K562 (cell line): Measurements from ENCODE around the gene GPR15LG. TPM values are rescaled to one million over a fixed set of nuclear protein-coding genes. Genes with fewer than 3 reads are reported as not detected.
"Not testable (repeated sequence)": the region's sequence is repeated elsewhere in the genome, so short reads cannot be mapped to it uniquely, and the experiment has no call there.

Source experiments
- ATAC-seq: fragments of 200-7000 bp; cut with Tn5 transposase; 3 replicates; pipeline ENCODE4 v1.9.1; 2020; ENCODE audit warnings: moderate library complexity
- BruUV-seq: library from RNA; stranded (reverse); fragments of 400-500 nt; replicated peaks from 2 replicates; lab custom pipeline; 2021; lab: Mats Ljungman, UMichigan
- CTCF ChIA-PET: fragments of 300-600 bp; formaldehyde crosslinking; extraction: SDS; loops from one replicate; lab custom pipeline; 2021; ENCODE audit warnings: low intra/inter-chr PET ratio; lab: Yijun Ruan, JAX
- POLR2A ChIA-PET: fragments of 300-600, 350-650 bp; sonication (Branson Sonifier 250); formaldehyde crosslinking; extraction: SDS; loops from one replicate; lab custom pipeline; 2021; ENCODE audit warnings: antibody characterized with exemption, inconsistent platforms; lab: Yijun Ruan, JAX
- DNase-seq, 4 experiments: peaks; one replicate each; pipeline versions ENCODE4 v3.0.0 to v3.0.0-alpha.2; 2011 to 2018; ENCODE audit warnings: low spot score in 3 of 4, mixed read lengths in 3 of 4; ENCODE audit errors: extremely low read depth in 1 of 4
- FAIRE-seq: peaks from 2 replicates; lab custom pipeline; 2011; peaks lifted over from hg19 to GRCh38; lab: Jason Lieb, UNC
- H2AFZ ChIP-seq: 2 replicates; pipeline ENCODE4 v1.6.0; 2011; ENCODE audit warnings: low read depth, low read length, control low read depth, inconsistent platforms
- H3K27ac ChIP-seq: fragments of 200-600 bp; 3 replicates; pipeline ENCODE4 v1.8.0; 2011; ENCODE audit warnings: low read depth, mild to moderate bottlenecking, control low read depth, inconsistent platforms, low read length, moderate library complexity, mixed read lengths; ENCODE audit errors: extremely low read depth
- H3K27me3 ChIP-seq, 2 experiments: fragments of 300-600 bp in 1 of 2; 2 replicates in 1 of 2; 3 replicates in 1 of 2; pipeline versions ENCODE4 v1.6.0 to v1.8.0; 2011; ENCODE audit warnings: inconsistent platforms in 2 of 2, low read length in 2 of 2, mild to moderate bottlenecking in 1 of 2, mixed read lengths in 1 of 2, moderate library complexity in 1 of 2; ENCODE audit not compliant: control insufficient read depth in 2 of 2, insufficient read depth in 2 of 2
- H3K36me3 ChIP-seq: fragments of 300-600 bp; 3 replicates; pipeline ENCODE4 v1.8.0; 2011; ENCODE audit warnings: mild to moderate bottlenecking, low read length, inconsistent platforms; ENCODE audit not compliant: control insufficient read depth, insufficient read depth
- H3K4me1 ChIP-seq, 2 experiments: fragments of 200-600 bp in 1 of 2; replicated peaks in 1 of 2; 2 replicates in 1 of 2; 3 replicates in 1 of 2; pipeline versions ENCODE4 v1.5.1 to v1.8.0; 2011; ENCODE audit warnings: inconsistent platforms in 2 of 2, low read length in 2 of 2, mild to moderate bottlenecking in 1 of 2, mixed read lengths in 1 of 2, moderate library complexity in 1 of 2; ENCODE audit not compliant: control insufficient read depth in 2 of 2, insufficient read depth in 2 of 2
- H3K4me2 ChIP-seq: 2 replicates; pipeline ENCODE4 v1.6.1; 2011; ENCODE audit warnings: low read length, control low read depth, inconsistent platforms, mixed read lengths; ENCODE audit not compliant: insufficient read depth
- H3K4me3 ChIP-seq: fragments of 200-600 bp; sonication (generic), shearing (Covaris generic); 2 replicates; pipeline ENCODE4 v1.5.1; 2016; ENCODE audit warnings: control low read depth, inconsistent platforms
- H3K79me2 ChIP-seq: fragments of 200-600 bp; 3 replicates; pipeline ENCODE4 v1.8.0; 2011; ENCODE audit warnings: low read length, inconsistent platforms; ENCODE audit not compliant: control insufficient read depth, insufficient read depth
- H3K9ac ChIP-seq, 2 experiments: 2 replicates each; pipeline versions ENCODE4 v1.6.0 to v1.6.1; 2011; ENCODE audit warnings: low read depth in 2 of 2, low read length in 2 of 2, control low read depth in 1 of 2, inconsistent platforms in 1 of 2, mild to moderate bottlenecking in 1 of 2, mixed read lengths in 1 of 2; ENCODE audit not compliant: insufficient read depth in 1 of 2
- H3K9me1 ChIP-seq: one replicate; pipeline ENCODE4 v1.6.0; 2011; ENCODE audit warnings: inconsistent platforms, mild to moderate bottlenecking, low read length, moderate library complexity; ENCODE audit not compliant: control insufficient read depth, insufficient read depth
- H3K9me3 ChIP-seq: replicated peaks from 2 replicates; pipeline ENCODE4 v1.5.1; 2011; ENCODE audit warnings: low read depth, low read length, inconsistent platforms; ENCODE audit not compliant: control insufficient read depth, insufficient read depth
- H4K20me1 ChIP-seq: replicated peaks from 2 replicates; pipeline ENCODE4 v1.6.1; 2011; ENCODE audit warnings: low read length, inconsistent platforms, mixed read lengths; ENCODE audit not compliant: control insufficient read depth, insufficient read depth
- ESRRA ChIP-seq: fragments of 450-650 bp; IDR thresholded peaks from 2 replicates; pipeline ENCODE4 v1.6.1; 2014; ENCODE audit warnings: low read depth, mild to moderate bottlenecking, moderate library complexity, borderline replicate concordance
- RAD51 ChIP-seq: fragments of 450-650 bp; IDR thresholded peaks from 2 replicates; pipeline ENCODE4 v1.7.1; 2016; ENCODE audit warnings: low read depth, mild to moderate bottlenecking, borderline replicate concordance
- SP1 ChIP-seq: sonication (generic); formaldehyde crosslinking; IDR thresholded peaks from 2 replicates; pipeline ENCODE4 v1.8.1; 2022; ENCODE audit warnings: mild to moderate bottlenecking, missing genetic modification reagents
- TRIM24 ChIP-seq, 2 experiments: fragments of 450-650 bp; IDR thresholded peaks; 2 replicates each; pipeline ENCODE4 v1.6.1; 2016
- USF1 ChIP-seq: sonication (generic); formaldehyde crosslinking; IDR thresholded peaks from 2 replicates; pipeline ENCODE4 v1.9.0; 2022; ENCODE audit warnings: mild to moderate bottlenecking, missing genetic modification reagents
- USF2 ChIP-seq: sonication (generic); formaldehyde crosslinking; IDR thresholded peaks from 2 replicates; pipeline ENCODE4 v1.5.0; 2020; ENCODE audit warnings: missing genetic modification reagents
- ZNF384 ChIP-seq: IDR thresholded peaks from 2 replicates; pipeline ENCODE4 v1.6.1; 2012; ENCODE audit warnings: low read depth, low read length, improper control_type of control experiment
- ZNF583 ChIP-seq: fragments of 250-450 bp; sonication (Bioruptor Pico); IDR thresholded peaks from 2 replicates; pipeline ENCODE4 v1.4.0; 2020
- ZNF740 ChIP-seq, 3 experiments: fragments of 200-800 bp in 1 of 3; sonication (Bioruptor generic) in 1 of 3; sonication (generic) in 1 of 3; formaldehyde crosslinking in 1 of 3; IDR thresholded peaks; 2 replicates each; pipeline versions ENCODE4 v1.6.1 to v1.8.0; 2016 to 2022; ENCODE audit warnings: mild to moderate bottlenecking in 2 of 3, missing compliant biosample characterization in 2 of 3, missing genetic modification characterization in 2 of 3, missing genetic modification reagents in 1 of 3
- WGBS: fragments of 100-300 bp; shearing (Covaris generic); methylation state at CpG from one replicate; pipeline ENCODE4 v1.1.6; 2016; ENCODE audit warnings: low coverage, mixed read lengths; ENCODE audit not compliant: insufficient coverage; ENCODE audit errors: missing lambda C conversion rate; 5-methylcytosine and 5-hydroxymethylcytosine counted together
- in situ Hi-C: fragments of 300-500 bp; cut with MboI; formaldehyde crosslinking; loops from 4 replicates; pipeline ENCODE4 v1.15.0; 2018; ENCODE audit warnings: inconsistent platforms, mixed read lengths
- intact Hi-C: fragments of 100-400 bp; cut with micrococcal nuclease; formaldehyde crosslinking; loops from 2 replicates; pipeline ENCODE4 v1.14.2; 2022
- polyA plus RNA-seq, 8 experiments: library from polyadenylated mRNA; depleted of rRNA in 4 of 8; stranded (reverse) in 5 of 8; unstranded in 3 of 8; fragments of >200 nt; fragmentation: Nextera tagmentation in 2 of 8; fragmentation: Illumina TruSeq in 1 of 8; extraction: Ambion mirVana in 2 of 8; extraction: Trizol in 1 of 8; gene quantifications; 2 replicates each; pipeline versions ENCODE4 v1.2.1 to v1.2.3, GENCODE V29; 2011 to 2014; ENCODE audit warnings: inconsistent platforms in 1 of 8, missing spikeins in 1 of 8
- total RNA-seq, 7 experiments: library from RNA; depleted of rRNA in 6 of 7; stranded (reverse); fragments of >200 nt in 6 of 7; fragmentation: Illumina TruSeq in 2 of 7; extraction: Trizol in 2 of 7; gene quantifications; 2 replicates each; pipeline versions ENCODE4 v1.2.1 to v1.2.3, GENCODE V29; 2011 to 2021; ENCODE audit warnings: low replicate concordance in 1 of 7

GPR15LG gene
- total and polyA plus RNA-seq, 9 of the 15 experiments (the other 6 are each of a cell fraction or from before 2014, with no cell fraction given): 0.51 TPM; not detected in 8

GRCh38 chr10:84171700-84172466 lies 1.7 kb upstream of the GPR15LG start:
- CTCF ChIA-PET, H2AFZ ChIP-seq: not testable (repeated sequence)

GRCh38 chr10:84172467-84173356 lies 889 bp upstream of the GPR15LG start:
- H3K9me3 ChIP-seq: no peaks in the 10 kb centered on the region
- no peaks in the 10 kb centered on the region for H3K36me3 ChIP-seq
- FAIRE-seq (no peak), DNase-seq (no peak), ATAC-seq (no peak; the same call in 2 of the 3 replicates)
- no peak overlapping the region for H3K4me2 ChIP-seq
- H3K4me1 ChIP-seq: no peaks in the 10 kb centered on the region; a peak in 1 of 5 replicates
- in situ Hi-C loops (no loop called here), intact Hi-C loops (no loop called here)
- H3K79me2 ChIP-seq: no peaks in the 10 kb centered on the region
- H4K20me1 ChIP-seq: no peaks in the 10 kb centered on the region; the same call in 1 of the 2 replicates
- no TSS peak for BruUV-seq
- ChIA-PET POLR2A (interaction anchor here (0.5 to 1.4 kb wide), 4 partner anchors 16 to 49 kb away, joined by 3 to 6 read pairs (median 4); no protein-coding TSS in a partner anchor), CTCF (no interaction called here)
- H3K4me3 ChIP-seq: no peak overlapping the region
- no peaks in the 10 kb centered on the region for H3K9me1 ChIP-seq
- no peak overlapping the region for H3K9ac ChIP-seq
- no peak overlapping the region for H3K27ac ChIP-seq
- peaks cover 17 to 20% of the 10 kb centered on the region in 2 experiments; a peak in 4 of 5 replicates for H3K27me3 ChIP-seq
- H2AFZ ChIP-seq: no peak overlapping the region
- 2% methylated on average over 9 of the region's 9 CpGs for WGBS
- TF ChIP-seq ZNF384: no peak
- no peak for TF ChIP-seq ZNF740 (CRISPR knock-in tag; IDR thresholded peaks at IDR 0.05)
- no peak for TF ChIP-seq ZNF740 (tag; IDR thresholded peaks at IDR 0.05)
- peak; percentile 48 for TF ChIP-seq USF1 (CRISPR knock-in tag)
- TF ChIP-seq SP1 (CRISPR knock-in tag): no peak
- no peak for TF ChIP-seq ZNF583
- TF ChIP-seq USF2 (CRISPR knock-in tag): peak; percentile 50
- no peak for TF ChIP-seq TRIM24 (IDR thresholded peaks at IDR 0.05)
- peak; percentile 22; the same call in 1 of the 2 replicates for TF ChIP-seq RAD51
- TF ChIP-seq ESRRA: 0 out of 2 replicates have a peak, but pooled peaks have one; percentile 46

More at GRCh38 chr10:84171700-84172466, 1.7 kb upstream of the GPR15LG start:
- H4K20me1 ChIP-seq, ATAC-seq, BruUV-seq, H3K36me3 ChIP-seq, FAIRE-seq, H3K9ac ChIP-seq, H3K9me3 ChIP-seq, H3K27ac ChIP-seq, intact Hi-C loops, DNase-seq, H3K4me2 ChIP-seq, H3K4me3 ChIP-seq, H3K4me1 ChIP-seq, in situ Hi-C loops, H3K9me1 ChIP-seq, H3K79me2 ChIP-seq: not testable (repeated sequence)
- POLR2A ChIA-PET: interaction anchor here (0.5 to 0.6 kb wide), 2 partner anchors 30 to 48 kb away, joined by 3 to 4 read pairs; no protein-coding TSS in a partner anchor
- peaks cover 17 to 21% of the 10 kb centered on the region in 2 experiments; a peak in 4 of 5 replicates for H3K27me3 ChIP-seq
- 8% methylated on average over 19 of the region's 21 CpGs for WGBS
